Measurements from ENCODE around the gene FKBP5.
"Not testable (repeated sequence)": the region's sequence is repeated elsewhere in the genome, so short reads cannot be mapped to it uniquely, and the experiment has no call there.

FKBP5 gene

GRCh38 chr6:35589904-35590303, 98.8 kb downstream of the FKBP5 start:
- no peak for DNase-seq

- no peak for DNase-seq
Measured at GRCh38 chr6:35589201-35589739, 99.4 kb downstream of the FKBP5 start.

- DNase-seq: no peak
Measured at GRCh38 chr6:35587167-35587566, 101.5 kb downstream of the FKBP5 start.

DNA sequence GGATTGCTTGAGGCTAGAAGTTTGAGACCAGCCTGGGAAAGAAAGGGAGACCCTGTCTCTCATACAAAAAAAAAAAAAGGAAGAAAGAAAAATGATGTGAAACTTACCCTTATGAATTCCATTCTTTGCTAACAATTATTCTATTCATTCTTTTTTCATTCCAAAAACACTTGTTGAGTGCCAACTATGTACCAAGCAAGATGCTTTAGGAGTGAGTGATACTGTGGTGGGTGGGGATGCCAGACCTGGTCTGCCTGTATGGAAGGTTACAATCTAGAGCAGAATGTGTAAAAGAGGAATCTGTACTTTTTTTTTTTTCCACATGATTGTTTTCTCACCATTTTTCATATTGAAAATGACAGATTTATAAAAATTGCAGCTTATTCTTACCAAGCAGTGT, 102.2 kb downstream of the FKBP5 start:
- DNase-seq: no peak

DNA sequence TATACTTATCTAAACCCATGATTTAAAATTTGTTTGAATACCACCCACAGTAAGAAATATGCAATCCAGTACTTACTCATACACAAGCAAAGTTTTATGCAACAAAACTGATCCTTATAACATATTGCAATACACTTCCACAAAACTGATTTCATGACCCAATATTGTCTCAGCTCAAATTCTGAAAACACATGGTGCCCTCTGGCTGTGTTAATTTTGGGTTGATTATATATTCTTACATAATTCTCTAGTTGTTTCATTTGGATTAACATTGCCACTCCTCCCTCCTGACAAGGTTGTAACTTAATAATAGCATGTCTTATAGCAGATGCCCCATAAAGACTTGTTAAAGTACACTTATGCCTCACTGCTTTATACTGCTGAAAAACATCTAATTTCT, 103.1 kb downstream of the FKBP5 start:
- no peak for DNase-seq

- DNase-seq: peak in 44 of 56 donors; percentile 6 to 83 (median 41)
Measured at GRCh38 chr6:35583893-35584688, 104.6 kb downstream of the FKBP5 start.

DNA sequence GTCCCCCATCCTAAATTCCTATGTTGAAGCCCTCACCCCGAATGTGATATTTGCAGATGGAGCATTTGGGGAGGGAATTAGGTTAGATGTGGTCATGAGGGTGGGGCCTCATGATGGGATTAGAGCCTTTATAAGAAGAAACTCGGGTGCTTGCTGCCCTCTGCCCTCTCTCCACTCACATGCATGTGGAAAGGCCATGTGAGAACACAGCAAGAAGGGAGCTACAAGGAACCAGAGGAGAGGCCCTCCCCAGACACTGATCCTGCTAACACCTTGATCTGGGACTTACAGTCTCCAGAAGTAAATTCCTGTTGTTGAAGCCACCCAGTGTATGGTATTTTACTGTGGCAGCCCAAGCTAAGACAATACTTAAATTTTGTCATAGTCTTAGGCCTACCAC, 106.4 kb downstream of the FKBP5 start:
- DNase-seq: no peak

- DNase-seq: no peak
Measured at GRCh38 chr6:35581633-35582032, 107.1 kb downstream of the FKBP5 start.

- no peak for DNase-seq
Measured at GRCh38 chr6:35580836-35581235, 107.9 kb downstream of the FKBP5 start.

- no peak for DNase-seq
Measured at GRCh38 chr6:35576682-35577081, 112.0 kb downstream of the FKBP5 start.

- no peak for DNase-seq
Measured at GRCh38 chr6:35573495-35574110, 115.1 kb downstream of the FKBP5 start.

GRCh38 chr6:35570885-35571330, 117.8 kb downstream of the FKBP5 start:
- DNase-seq: not testable (repeated sequence)

DNA sequence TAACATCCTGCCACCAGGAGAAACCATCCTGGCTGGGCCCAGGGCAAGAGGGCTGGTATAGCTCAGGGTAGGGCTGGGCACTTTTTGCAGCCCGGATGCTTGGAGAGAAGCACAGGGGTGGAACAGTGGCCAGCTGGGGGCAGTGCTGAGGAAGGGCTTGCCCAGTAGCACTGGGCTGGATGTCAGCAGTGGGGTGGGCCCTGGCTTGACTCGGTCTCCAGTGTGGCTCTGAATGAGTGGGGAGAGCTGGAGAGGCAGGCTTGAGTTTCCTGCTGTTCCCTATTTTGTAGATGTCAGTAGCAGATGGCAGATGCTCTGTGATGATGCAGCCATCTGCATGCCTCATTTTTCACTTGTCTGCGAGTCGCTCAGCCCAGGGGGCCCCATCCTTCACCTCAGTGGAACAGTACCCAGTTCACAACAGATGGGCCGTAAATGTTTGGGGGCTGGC, 119.7 kb downstream of the FKBP5 start:
- DNase-seq: peak in 4 of 56 donors; percentile 5 to 24 (median 16)

- no peak for DNase-seq
Measured at GRCh38 chr6:35566794-35567193, 121.9 kb downstream of the FKBP5 start.

DNA sequence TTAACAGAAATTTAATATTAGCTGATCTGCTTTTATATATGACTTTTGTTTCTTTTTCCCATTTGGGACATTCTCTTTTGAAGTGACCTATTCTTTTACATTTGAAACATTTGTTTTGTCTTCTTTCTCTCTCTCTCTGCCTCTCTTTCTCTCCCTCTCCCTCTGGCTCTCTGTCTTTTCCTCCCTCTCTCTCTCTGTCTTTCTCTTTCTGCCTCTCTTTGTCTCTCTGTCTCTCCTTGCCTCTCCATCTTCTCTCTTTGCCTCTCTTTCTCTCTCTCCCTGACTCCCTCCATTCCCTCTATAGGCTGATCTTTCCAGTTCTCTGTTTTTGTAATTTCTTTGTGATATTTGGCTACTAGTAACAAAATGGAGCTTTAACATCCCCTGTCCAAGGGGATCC, 124.0 kb downstream of the FKBP5 start:
- no peak for DNase-seq

GRCh38 chr6:35562060-35562459, 126.7 kb downstream of the FKBP5 start:
- DNase-seq: peak in 2 of 56 donors; percentile 4 to 7

- DNase-seq: no peak
Measured at GRCh38 chr6:35561113-35561512, 127.6 kb downstream of the FKBP5 start.

- no peak for DNase-seq
Measured at GRCh38 chr6:35558571-35558970, 130.1 kb downstream of the FKBP5 start.

DNA sequence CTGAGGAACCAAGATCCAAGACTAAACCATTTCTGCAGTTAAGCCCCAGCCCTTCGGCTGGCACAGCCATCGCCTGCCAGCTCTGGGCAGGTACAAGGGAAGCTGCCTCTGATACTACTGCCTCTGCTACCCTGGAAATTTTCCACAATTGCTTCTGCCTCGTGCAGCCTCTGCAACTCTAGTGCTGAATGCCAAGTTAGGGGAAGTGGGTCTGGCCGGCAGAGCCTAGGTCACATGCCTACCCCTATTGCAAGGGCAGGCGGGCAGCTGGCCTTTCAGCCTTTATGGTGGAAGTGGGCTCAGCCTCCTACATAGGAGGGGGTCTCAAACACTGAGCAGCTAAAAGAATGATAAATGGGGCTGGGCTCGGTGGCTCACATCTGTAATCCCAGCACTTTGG, 131.5 kb downstream of the FKBP5 start:
- no peak for DNase-seq

GRCh38 chr6:35554811-35555210, 133.9 kb downstream of the FKBP5 start:
- no peak for DNase-seq

DNA sequence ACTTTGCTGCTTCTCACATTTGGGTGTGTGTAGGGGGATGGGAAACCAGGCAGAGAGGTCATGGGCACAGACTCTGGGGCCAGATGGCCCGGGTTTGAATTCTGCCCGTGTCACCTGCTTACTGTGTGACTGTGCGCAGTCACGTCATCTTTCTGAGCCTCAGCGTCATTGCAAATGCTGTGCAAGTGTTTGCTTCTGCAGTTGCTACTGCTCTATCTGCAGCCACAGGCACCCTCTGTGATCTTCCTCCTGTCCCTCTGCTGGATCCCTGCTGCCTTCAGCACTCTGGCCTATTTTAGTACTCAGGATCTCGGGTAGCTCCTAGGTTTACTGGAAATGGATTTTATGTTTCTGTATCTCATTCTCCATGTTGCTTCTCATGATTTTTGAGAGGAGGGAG, 135.4 kb downstream of the FKBP5 start:
- DNase-seq: no peak

- DNase-seq: no peak
Measured at GRCh38 chr6:35552285-35552917, 136.3 kb downstream of the FKBP5 start.
